Neural crest cell (in vitro differentiated cells): Measurements from ENCODE around the gene FASTKD1. TPM values are rescaled to one million over a fixed set of nuclear protein-coding genes. Genes with fewer than 3 reads are reported as not detected.
A peak's percentile ranks its signal among the peaks of the same experiment; 100 is the strongest.
"Not testable (repeated sequence)": the region's sequence is repeated elsewhere in the genome, so short reads cannot be mapped to it uniquely, and the experiment has no call there.

Experiments used
- DNase-seq: peaks from one replicate; pipeline ENCODE4 v3.0.0; 2021; ENCODE audit warnings: low read depth, mixed read lengths, low spot score
- H3K27ac Mint-ChIP-seq: one replicate; pipeline ENCODE4 v1.8.0; 2021; ENCODE audit warnings: mild to moderate bottlenecking, mixed read lengths; ENCODE audit not compliant: unreplicated experiment
- H3K27me3 Mint-ChIP-seq: 2 replicates; pipeline ENCODE4 v1.8.0; 2021; ENCODE audit warnings: low read depth, mild to moderate bottlenecking, mixed read lengths
- H3K36me3 Mint-ChIP-seq: 2 replicates; pipeline ENCODE4 v1.8.0; 2021; ENCODE audit warnings: low read depth, mild to moderate bottlenecking, mixed read lengths
- H3K4me1 Mint-ChIP-seq: 2 replicates; pipeline ENCODE4 v1.8.0; 2021; ENCODE audit warnings: mixed read lengths
- H3K4me3 Mint-ChIP-seq: one replicate; pipeline ENCODE4 v1.8.0; 2021; ENCODE audit warnings: mild to moderate bottlenecking, mixed read lengths
- H3K9me3 Mint-ChIP-seq: 2 replicates; pipeline ENCODE4 v1.8.0; 2021; ENCODE audit warnings: mixed read lengths
- total RNA-seq: library from RNA; stranded (reverse); gene quantifications from 2 replicates; pipeline ENCODE4 v1.2.1, GENCODE V29; 2021
- TF ChIP-seq, protein P1 (sequence below): fragments of 200-600 bp; sonication (generic); conservative IDR thresholded peaks from 2 replicates; pipeline ENCODE4 v1.5.0; 2021; ENCODE audit warnings: antibody characterized with exemption, mild to moderate bottlenecking

The FASTKD1 gene
- total RNA-seq, 1 donor from 2014 or later: 32.9 TPM

DNA sequence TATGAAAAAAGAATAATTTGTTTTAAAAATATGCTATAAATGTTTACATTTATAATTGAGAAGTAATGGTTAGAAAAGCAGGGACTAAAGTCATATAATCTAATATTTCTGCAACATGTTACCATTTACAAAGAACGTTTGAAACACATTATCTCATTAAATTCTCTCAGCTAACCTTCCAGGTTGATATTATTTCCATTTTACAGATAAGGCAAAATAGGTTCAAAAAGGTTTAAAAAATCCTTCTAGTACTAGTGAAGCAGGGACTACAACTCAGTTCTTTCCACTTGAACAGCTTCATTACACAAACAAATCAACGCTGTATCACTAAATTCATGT is 875 bp downstream of the FASTKD1 start:
- H3K27me3 Mint-ChIP-seq: peaks cover 10% of the 10 kb centered on the region
- H3K4me1 Mint-ChIP-seq: peaks cover 30% of the 10 kb centered on the region
- H3K27ac Mint-ChIP-seq: no peak overlapping the region
- H3K4me3 Mint-ChIP-seq: peak overlapping the region; percentile 98
- no peaks in the 10 kb centered on the region for H3K36me3 Mint-ChIP-seq
- TF ChIP-seq, protein P1, sequence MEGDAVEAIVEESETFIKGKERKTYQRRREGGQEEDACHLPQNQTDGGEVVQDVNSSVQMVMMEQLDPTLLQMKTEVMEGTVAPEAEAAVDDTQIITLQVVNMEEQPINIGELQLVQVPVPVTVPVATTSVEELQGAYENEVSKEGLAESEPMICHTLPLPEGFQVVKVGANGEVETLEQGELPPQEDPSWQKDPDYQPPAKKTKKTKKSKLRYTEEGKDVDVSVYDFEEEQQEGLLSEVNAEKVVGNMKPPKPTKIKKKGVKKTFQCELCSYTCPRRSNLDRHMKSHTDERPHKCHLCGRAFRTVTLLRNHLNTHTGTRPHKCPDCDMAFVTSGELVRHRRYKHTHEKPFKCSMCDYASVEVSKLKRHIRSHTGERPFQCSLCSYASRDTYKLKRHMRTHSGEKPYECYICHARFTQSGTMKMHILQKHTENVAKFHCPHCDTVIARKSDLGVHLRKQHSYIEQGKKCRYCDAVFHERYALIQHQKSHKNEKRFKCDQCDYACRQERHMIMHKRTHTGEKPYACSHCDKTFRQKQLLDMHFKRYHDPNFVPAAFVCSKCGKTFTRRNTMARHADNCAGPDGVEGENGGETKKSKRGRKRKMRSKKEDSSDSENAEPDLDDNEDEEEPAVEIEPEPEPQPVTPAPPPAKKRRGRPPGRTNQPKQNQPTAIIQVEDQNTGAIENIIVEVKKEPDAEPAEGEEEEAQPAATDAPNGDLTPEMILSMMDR: no peak
- H3K9me3 Mint-ChIP-seq: no peaks in the 10 kb centered on the region
- no peak for DNase-seq

DNA sequence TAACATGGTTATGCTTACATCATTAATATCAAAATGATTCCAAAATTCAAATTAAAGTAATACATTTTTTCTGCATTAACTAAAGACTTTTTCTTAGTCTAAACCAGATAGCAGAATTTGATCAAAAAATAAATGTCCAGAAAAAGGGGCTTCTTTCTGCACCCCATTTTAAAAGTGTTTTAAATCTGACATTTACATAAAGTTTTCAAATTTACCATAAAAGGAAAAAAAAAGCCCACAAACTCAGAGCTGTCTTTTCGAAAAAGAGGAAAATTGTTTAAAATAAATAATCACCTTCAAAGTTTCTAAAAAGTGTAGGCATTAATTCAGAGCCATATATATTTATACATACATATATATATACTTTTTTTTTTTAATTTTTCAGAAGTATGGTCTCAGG is 1.5 kb downstream of the FASTKD1 start:
- Mint-ChIP-seq H3K27me3 (peaks cover 5% of the 10 kb centered on the region), H3K4me3 (no peak overlapping the region), H3K9me3 (no peaks in the 10 kb centered on the region), H3K4me1 (peaks cover 30% of the 10 kb centered on the region), H3K36me3 (no peaks in the 10 kb centered on the region), H3K27ac (no peak overlapping the region)
- TF ChIP-seq, protein P1: no peak
- no peak for DNase-seq

DNA sequence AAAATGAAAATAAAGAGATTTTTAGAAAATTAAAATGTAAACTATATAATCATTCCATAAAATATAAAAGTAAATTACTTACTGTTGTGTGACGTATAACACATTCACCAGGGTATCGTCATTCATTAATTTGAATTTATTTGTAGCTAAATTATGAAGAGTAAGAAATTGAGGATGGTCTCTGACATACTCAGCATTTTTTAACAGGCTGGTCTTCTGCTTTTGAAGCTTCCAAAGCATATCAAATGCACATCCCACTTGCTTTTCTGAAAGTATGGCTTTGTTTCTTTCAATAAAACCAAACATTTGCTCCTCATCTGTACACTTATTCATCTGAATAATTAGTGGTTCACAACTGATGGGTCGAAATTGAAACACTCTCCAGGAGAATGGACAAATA is 2.1 kb downstream of the FASTKD1 start:
- peaks cover 4% of the 10 kb centered on the region for H3K27me3 Mint-ChIP-seq
- H3K4me3 Mint-ChIP-seq: no peak overlapping the region
- no peak overlapping the region for H3K27ac Mint-ChIP-seq
- no peaks in the 10 kb centered on the region for H3K9me3 Mint-ChIP-seq
- peaks cover 30% of the 10 kb centered on the region for H3K4me1 Mint-ChIP-seq
- DNase-seq: no peak
- TF ChIP-seq, protein P1: no peak
- no peaks in the 10 kb centered on the region for H3K36me3 Mint-ChIP-seq

DNA sequence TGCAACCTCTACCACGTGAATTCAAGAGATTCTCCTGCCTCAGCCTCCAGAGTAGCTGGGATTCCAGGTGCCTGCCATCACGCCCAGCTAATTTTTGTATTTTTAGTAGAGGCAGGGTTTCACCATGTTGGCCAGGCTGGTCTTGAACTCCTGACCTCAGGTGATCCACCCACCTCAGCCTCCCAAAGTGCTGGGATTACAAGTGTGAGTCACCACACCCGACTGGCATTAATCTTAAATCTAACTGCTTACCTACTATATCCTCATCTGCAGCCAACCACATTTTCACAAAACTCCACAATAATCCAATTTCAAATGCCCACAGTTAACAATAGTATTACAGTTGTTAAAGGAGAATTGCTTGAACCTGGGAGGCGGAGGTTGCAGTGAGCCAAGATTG is 2.9 kb downstream of the FASTKD1 start:
- H3K4me1 Mint-ChIP-seq: peaks cover 30% of the 10 kb centered on the region
- H3K27ac Mint-ChIP-seq, H3K4me3 Mint-ChIP-seq, H3K9me3 Mint-ChIP-seq, H3K27me3 Mint-ChIP-seq, H3K36me3 Mint-ChIP-seq, DNase-seq: not testable (repeated sequence)

DNA sequence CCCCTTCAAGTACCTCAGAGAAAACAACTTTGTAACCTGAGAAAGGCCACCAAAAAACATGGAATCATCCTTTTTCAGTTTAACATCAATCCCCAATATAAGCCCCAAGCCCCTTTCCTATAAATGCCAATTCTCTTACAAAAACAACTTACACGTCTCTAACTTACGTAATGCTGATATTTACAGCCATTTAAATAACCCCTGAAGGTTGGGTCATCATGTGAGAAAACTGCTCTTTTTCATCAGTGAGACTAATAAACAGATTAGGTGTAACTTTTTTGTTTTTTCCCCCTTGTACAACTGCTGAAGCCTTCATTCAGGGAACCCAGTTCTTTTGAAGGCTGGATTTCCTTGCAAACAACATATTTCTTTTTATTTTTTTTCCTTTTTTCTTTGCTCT is 3.7 kb downstream of the FASTKD1 start:
- H3K36me3 Mint-ChIP-seq: peaks cover 8% of the 10 kb centered on the region
- TF ChIP-seq, protein P1: no peak
- peaks cover 3% of the 10 kb centered on the region for H3K27me3 Mint-ChIP-seq
- H3K4me3 Mint-ChIP-seq: no peak overlapping the region
- no peaks in the 10 kb centered on the region for H3K9me3 Mint-ChIP-seq
- no peak for DNase-seq
- peaks cover 30% of the 10 kb centered on the region for H3K4me1 Mint-ChIP-seq
- H3K27ac Mint-ChIP-seq: no peak overlapping the region

DNA sequence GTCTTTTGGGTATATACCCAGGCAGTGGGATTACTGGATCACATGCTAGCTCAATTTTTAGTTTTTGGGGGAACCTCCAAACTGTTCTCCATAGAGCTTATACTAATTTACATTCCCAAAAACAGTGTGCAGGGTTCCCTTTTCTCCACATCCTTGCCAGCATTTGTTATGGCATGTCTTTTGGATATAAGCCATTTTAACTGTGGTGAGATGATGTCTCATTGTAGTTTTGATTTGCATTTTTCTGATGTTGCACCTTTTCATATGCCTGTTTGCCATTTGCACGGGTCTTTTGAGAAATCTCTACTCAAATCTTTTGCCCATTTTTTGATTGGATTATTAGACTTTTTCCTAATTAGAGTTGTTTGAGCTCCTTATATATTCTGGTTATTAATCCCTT is 8.0 kb downstream of the FASTKD1 start:
- Mint-ChIP-seq H3K36me3 (peaks cover 24% of the 10 kb centered on the region), H3K9me3 (peaks cover 4% of the 10 kb centered on the region), H3K27me3 (peaks cover 5% of the 10 kb centered on the region), H3K4me1 (peaks cover 8% of the 10 kb centered on the region), H3K4me3 (no peak overlapping the region), H3K27ac (no peak overlapping the region)
- DNase-seq: no peak
- TF ChIP-seq, protein P1: no peak
